ENCODE data around the gene LIN9.
"Not testable (repeated sequence)": the region's sequence is repeated elsewhere in the genome, so short reads cannot be mapped to it uniquely, and the experiment has no call there.

LIN9 gene

GRCh38 chr1:226276987-226277386 is 32.0 kb downstream of the LIN9 start:
- Histone ChIP-seq H3K27me3 (ENCODE audit: control insufficient read depth, low read length) (no peaks in the 10 kb centered on the region), H3K9me2 (replicated peaks; ENCODE audit: control insufficient read depth, low read length) (no peaks in the 10 kb centered on the region), H3K27ac (ENCODE audit: low read depth, low read length) (no peak overlapping the region), H3F3A (ENCODE audit: control insufficient read depth, insufficient read depth) (peaks cover 3% of the 10 kb centered on the region; the same call in 1 of the 2 replicates), H4K20me1 (ENCODE audit: control insufficient read depth, insufficient read depth, low read depth, low read length) (no peaks in the 10 kb centered on the region), H3K4me2 (ENCODE audit: low read length) (no peak overlapping the region), H3K79me2 (ENCODE audit: control insufficient read depth, low read length) (no peaks in the 10 kb centered on the region), H3K4me1 (ENCODE audit: control insufficient read depth, low read length) (peaks cover 6% of the 10 kb centered on the region), H3K36me3 (ENCODE audit: control insufficient read depth, low read length) (peaks cover 33% of the 10 kb centered on the region), H3K4me3 (ENCODE audit: low read length) (no peak overlapping the region), H3K9me3 (ENCODE audit: control insufficient read depth, insufficient read depth, low read length) (no peaks in the 10 kb centered on the region)
- TF ChIP-seq CTCF (IDR thresholded peaks at IDR 0.05; ENCODE audit: low read depth, low read length, poor library complexity, severe bottlenecking) (no peak), EZH2phosphoT487 (IDR thresholded peaks at IDR 0.05; ENCODE audit: borderline replicate concordance, low read length) (no peak)

GRCh38 chr1:226276077-226276682 is 32.8 kb downstream of the LIN9 start:
- peaks cover 6% of the 10 kb centered on the region for H3K4me1 ChIP-seq (ENCODE audit: control insufficient read depth, low read length)
- H3K27ac ChIP-seq (ENCODE audit: low read depth, low read length) = no peak overlapping the region
- no peaks in the 10 kb centered on the region for H3K9me3 ChIP-seq (ENCODE audit: control insufficient read depth, insufficient read depth, low read length)
- no peaks in the 10 kb centered on the region for H3K9me2 ChIP-seq (replicated peaks; ENCODE audit: control insufficient read depth, low read length)
- H3K4me2 ChIP-seq (ENCODE audit: low read length) = no peak overlapping the region
- H3K4me3 ChIP-seq (ENCODE audit: low read length) = no peak overlapping the region
- no peaks in the 10 kb centered on the region for H3K79me2 ChIP-seq (ENCODE audit: control insufficient read depth, low read length)
- H4K20me1 ChIP-seq (ENCODE audit: control insufficient read depth, insufficient read depth, low read depth, low read length) = no peaks in the 10 kb centered on the region
- no peaks in the 10 kb centered on the region for H3K27me3 ChIP-seq (ENCODE audit: control insufficient read depth, low read length)
- no peak for TF ChIP-seq CTCF (IDR thresholded peaks at IDR 0.05; ENCODE audit: low read depth, low read length, poor library complexity, severe bottlenecking)
- no peak for TF ChIP-seq EZH2phosphoT487 (IDR thresholded peaks at IDR 0.05; ENCODE audit: borderline replicate concordance, low read length)
- H3K36me3 ChIP-seq (ENCODE audit: control insufficient read depth, low read length) = peaks cover 37% of the 10 kb centered on the region
- peaks cover 9% of the 10 kb centered on the region; the same call in 1 of the 2 replicates for H3F3A ChIP-seq (ENCODE audit: control insufficient read depth, insufficient read depth)

GRCh38 chr1:226274138-226274537 is 34.8 kb downstream of the LIN9 start:
- no peak overlapping the region for H3K4me2 ChIP-seq (ENCODE audit: low read length)
- H4K20me1 ChIP-seq (ENCODE audit: control insufficient read depth, insufficient read depth, low read depth, low read length) = no peaks in the 10 kb centered on the region
- H3K27ac ChIP-seq (ENCODE audit: low read depth, low read length) = no peak overlapping the region

GRCh38 chr1:226272233-226272902 is 36.6 kb downstream of the LIN9 start:
- not testable (repeated sequence) for H3K9me2 ChIP-seq (replicated peaks; ENCODE audit: control insufficient read depth, low read length); H3K4me2 ChIP-seq (ENCODE audit: low read length); H3K9me3 ChIP-seq (ENCODE audit: control insufficient read depth, insufficient read depth, low read length); H3K27me3 ChIP-seq (ENCODE audit: control insufficient read depth, low read length); H3F3A ChIP-seq (ENCODE audit: control insufficient read depth, insufficient read depth); H4K20me1 ChIP-seq (ENCODE audit: control insufficient read depth, insufficient read depth, low read depth, low read length); H3K4me3 ChIP-seq (ENCODE audit: low read length); H3K4me1 ChIP-seq (ENCODE audit: control insufficient read depth, low read length); H3K27ac ChIP-seq (ENCODE audit: low read depth, low read length); H3K79me2 ChIP-seq (ENCODE audit: control insufficient read depth, low read length)
- peaks cover 55% of the 10 kb centered on the region for H3K36me3 ChIP-seq (ENCODE audit: control insufficient read depth, low read length)

More at GRCh38 chr1:226274138-226274537, 34.8 kb downstream of the LIN9 start:
- TF ChIP-seq EZH2phosphoT487 (IDR thresholded peaks at IDR 0.05; ENCODE audit: borderline replicate concordance, low read length) (no peak), CTCF (IDR thresholded peaks at IDR 0.05; ENCODE audit: low read depth, low read length, poor library complexity, severe bottlenecking) (no peak)
- Histone ChIP-seq H3K79me2 (ENCODE audit: control insufficient read depth, low read length) (no peaks in the 10 kb centered on the region), H3K4me1 (ENCODE audit: control insufficient read depth, low read length) (no peaks in the 10 kb centered on the region), H3K27me3 (ENCODE audit: control insufficient read depth, low read length) (no peaks in the 10 kb centered on the region), H3K9me2 (replicated peaks; ENCODE audit: control insufficient read depth, low read length) (no peaks in the 10 kb centered on the region), H3F3A (ENCODE audit: control insufficient read depth, insufficient read depth) (peaks cover 9% of the 10 kb centered on the region; the same call in 1 of the 2 replicates), H3K4me3 (ENCODE audit: low read length) (no peak overlapping the region), H3K36me3 (ENCODE audit: control insufficient read depth, low read length) (peaks cover 45% of the 10 kb centered on the region), H3K9me3 (ENCODE audit: control insufficient read depth, insufficient read depth, low read length) (no peaks in the 10 kb centered on the region)
